Progenitor cell of endocrine pancreas (in vitro differentiated cells): ENCODE measurements around the gene MRPL39. TPM values are rescaled to one million over a fixed set of nuclear protein-coding genes. Genes with fewer than 3 reads are reported as not detected.

Experiments used
- DNase-seq: peaks from one replicate; pipeline ENCODE4 v3.0.0; 2021; ENCODE audit warnings: low spot score; ENCODE audit not compliant: unreplicated experiment
- H3K27ac Mint-ChIP-seq: 2 replicates; pipeline ENCODE4 v1.8.0; 2021; ENCODE audit warnings: mild to moderate bottlenecking, moderate library complexity, mixed read lengths
- H3K27me3 Mint-ChIP-seq: 2 replicates; pipeline ENCODE4 v1.8.0; 2021; ENCODE audit warnings: mixed read lengths
- H3K36me3 Mint-ChIP-seq: 2 replicates; pipeline ENCODE4 v1.8.0; 2022; ENCODE audit warnings: mixed read lengths; ENCODE audit not compliant: insufficient read depth
- H3K4me1 Mint-ChIP-seq: 2 replicates; pipeline ENCODE4 v1.8.0; 2021; ENCODE audit warnings: low read depth, mixed read lengths
- H3K4me3 Mint-ChIP-seq: 2 replicates; pipeline ENCODE4 v1.8.0; 2021; ENCODE audit warnings: low read depth, mild to moderate bottlenecking, moderate library complexity, mixed read lengths
- H3K9me3 Mint-ChIP-seq: 2 replicates; pipeline ENCODE4 v1.8.0; 2021; ENCODE audit warnings: low read depth, mixed read lengths
- CTCF ChIP-seq: fragments of 200-600 bp; sonication (generic); IDR thresholded peaks from one replicate; pipeline ENCODE4 v1.5.0; 2021; ENCODE audit warnings: antibody characterized with exemption, mild to moderate bottlenecking; ENCODE audit not compliant: unreplicated experiment
- total RNA-seq: library from RNA; stranded (reverse); gene quantifications from 2 replicates; pipeline ENCODE4 v1.2.1, GENCODE V29; 2021

Gene MRPL39
- total RNA-seq, 1 donor from 2014 or later, result 30.7 TPM

- Mint-ChIP-seq H3K4me3 (no peak overlapping the region), H3K9me3 (no peaks in the 10 kb centered on the region), H3K36me3 (no peaks in the 10 kb centered on the region), H3K27me3 (peaks cover 4% of the 10 kb centered on the region), H3K4me1 (no peaks in the 10 kb centered on the region), H3K27ac (no peak overlapping the region)
- no peak for TF ChIP-seq CTCF
- DNase-seq, result no peak
Measured at GRCh38 chr21:25625036-25625435, 17.8 kb upstream of the MRPL39 start.

GRCh38 chr21:25624511-25624910, 17.2 kb upstream of the MRPL39 start:
- DNase-seq, result no peak

GRCh38 chr21:25619198-25619597, 11.9 kb upstream of the MRPL39 start:
- no peaks in the 10 kb centered on the region for H3K4me1 Mint-ChIP-seq
- no peaks in the 10 kb centered on the region for H3K36me3 Mint-ChIP-seq
- no peak for TF ChIP-seq CTCF
- DNase-seq, result no peak
- H3K4me3 Mint-ChIP-seq, result no peak overlapping the region
- H3K9me3 Mint-ChIP-seq, result no peaks in the 10 kb centered on the region
- H3K27me3 Mint-ChIP-seq, result peaks cover 2% of the 10 kb centered on the region
- H3K27ac Mint-ChIP-seq, result no peak overlapping the region

More at GRCh38 chr21:25624511-25624910, 17.2 kb upstream of the MRPL39 start:
- no peak overlapping the region for H3K4me3 Mint-ChIP-seq
- no peaks in the 10 kb centered on the region for H3K36me3 Mint-ChIP-seq
- H3K9me3 Mint-ChIP-seq, result no peaks in the 10 kb centered on the region
- H3K27ac Mint-ChIP-seq, result no peak overlapping the region
- H3K4me1 Mint-ChIP-seq, result no peaks in the 10 kb centered on the region
- TF ChIP-seq CTCF, result no peak
- H3K27me3 Mint-ChIP-seq, result peaks cover 4% of the 10 kb centered on the region

- TF ChIP-seq CTCF, result no peak
- Mint-ChIP-seq H3K27me3 (peaks cover 2% of the 10 kb centered on the region), H3K4me1 (no peaks in the 10 kb centered on the region), H3K36me3 (no peaks in the 10 kb centered on the region), H3K4me3 (no peak overlapping the region), H3K27ac (no peak overlapping the region), H3K9me3 (no peaks in the 10 kb centered on the region)
- DNase-seq, result no peak
Measured at GRCh38 chr21:25615880-25616279, 8.6 kb upstream of the MRPL39 start.

- no peak overlapping the region for H3K27ac Mint-ChIP-seq
- H3K36me3 Mint-ChIP-seq, result no peaks in the 10 kb centered on the region
- no peaks in the 10 kb centered on the region for H3K9me3 Mint-ChIP-seq
- peaks cover 2% of the 10 kb centered on the region for H3K27me3 Mint-ChIP-seq
- no peak overlapping the region for H3K4me3 Mint-ChIP-seq
- no peak for TF ChIP-seq CTCF
- no peak for DNase-seq
- H3K4me1 Mint-ChIP-seq, result no peaks in the 10 kb centered on the region
Measured at GRCh38 chr21:25614441-25614840, 7.2 kb upstream of the MRPL39 start.
